Ascending aorta (tissue), 2 donors: Measurements from ENCODE around the gene CDC42SE1. TPM values are rescaled to one million over a fixed set of nuclear protein-coding genes. Genes with fewer than 3 reads are reported as not detected.

ENCODE experiments used
- DNase-seq, 2 donors: peaks; one replicate each; pipeline ENCODE4 v3.0.0-alpha.2; 2019; ENCODE audit warnings: low spot score in 2 of 2
- H3K27ac ChIP-seq, 2 donors: fragments of 200-600 bp; sonication (generic); one replicate each; pipeline ENCODE4 v1.5.1; 2016 to 2017; ENCODE audit warnings: mild to moderate bottlenecking in 1 of 2
- H3K27me3 ChIP-seq: fragments of 200-600 bp; sonication (generic); one replicate; pipeline ENCODE4 v1.5.1; 2017
- H3K36me3 ChIP-seq, 2 donors: fragments of 200-600 bp; sonication (generic); one replicate each; pipeline ENCODE4 v1.5.1; 2016
- H3K4me1 ChIP-seq, 2 donors: fragments of 200-600 bp; sonication (generic); one replicate each; pipeline ENCODE4 v1.5.1; 2016 to 2017; ENCODE audit warnings: mild to moderate bottlenecking in 1 of 2
- H3K4me3 ChIP-seq, 2 donors: fragments of 200-600 bp; sonication (generic); one replicate each; pipeline ENCODE4 v1.5.1; 2016 to 2017; ENCODE audit warnings: mild to moderate bottlenecking in 1 of 2
- H3K9me3 ChIP-seq, 2 donors: fragments of 200-600 bp; sonication (generic); one replicate each; pipeline ENCODE4 v1.5.1; 2016
- CTCF ChIP-seq, 3 experiments: fragments of 200-600 bp in 2 of 3; fragments of 450-650 bp in 1 of 3; sonication (generic) in 2 of 3; IDR thresholded peaks; one replicate each; pipeline ENCODE4 v1.5.1; 2016 to 2019; ENCODE audit warnings: antibody characterized with exemption in 3 of 3, mild to moderate bottlenecking in 1 of 3, moderate library complexity in 1 of 3
- intact Hi-C: fragments of 100-400 bp; cut with DNase I; formaldehyde crosslinking; loops from one replicate; pipeline ENCODE4 v1.15.1; 2023
- total RNA-seq: library from RNA; depleted of rRNA; stranded (reverse); fragments of >200 nt; gene quantifications from one replicate; pipeline ENCODE4 v1.1.0, GENCODE V29; 2016

CDC42SE1 gene
- total RNA-seq, 1 donor from 2014 or later: 42.4 TPM

DNA sequence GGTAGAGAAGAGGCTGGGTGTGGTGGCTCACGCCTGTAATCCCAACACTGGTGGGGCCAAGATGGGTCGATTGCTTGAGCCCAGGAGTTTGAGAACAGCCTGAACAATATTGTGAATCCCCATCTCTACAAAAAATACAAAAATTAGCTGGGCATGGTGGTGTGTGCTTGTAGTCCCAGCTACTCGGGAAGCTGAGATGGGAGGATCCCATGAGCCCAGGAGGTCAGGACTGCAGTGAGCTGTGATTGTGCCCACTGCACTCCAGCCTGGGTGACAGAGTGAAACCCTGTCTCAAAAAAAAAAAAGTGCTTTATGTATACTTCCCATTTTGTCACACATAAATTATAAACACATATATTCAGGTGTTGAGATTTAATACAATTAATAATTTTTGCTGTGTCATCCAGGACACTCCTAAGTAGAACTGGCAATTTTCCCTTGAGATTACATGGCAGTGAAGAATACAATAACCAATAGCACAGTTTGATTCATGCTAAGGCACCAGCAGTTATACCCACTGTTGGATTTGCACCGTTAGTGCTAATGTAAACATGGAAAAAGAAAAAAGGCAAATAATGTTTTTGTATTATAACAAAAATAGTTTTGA lies 26.6 kb upstream of the CDC42SE1 start:
- H3K4me1 ChIP-seq: no peaks in the 10 kb centered on the region
- H3K27me3 ChIP-seq: no peaks in the 10 kb centered on the region
- intact Hi-C loops: no loop called here
- no peak overlapping the region for H3K27ac ChIP-seq
- H3K4me3 ChIP-seq: no peak overlapping the region
- H3K9me3 ChIP-seq: no peaks in the 10 kb centered on the region
- TF ChIP-seq CTCF (IDR thresholded peaks at IDR 0.05): no peak
- DNase-seq: no peak
- no peaks in the 10 kb centered on the region for H3K36me3 ChIP-seq

DNA sequence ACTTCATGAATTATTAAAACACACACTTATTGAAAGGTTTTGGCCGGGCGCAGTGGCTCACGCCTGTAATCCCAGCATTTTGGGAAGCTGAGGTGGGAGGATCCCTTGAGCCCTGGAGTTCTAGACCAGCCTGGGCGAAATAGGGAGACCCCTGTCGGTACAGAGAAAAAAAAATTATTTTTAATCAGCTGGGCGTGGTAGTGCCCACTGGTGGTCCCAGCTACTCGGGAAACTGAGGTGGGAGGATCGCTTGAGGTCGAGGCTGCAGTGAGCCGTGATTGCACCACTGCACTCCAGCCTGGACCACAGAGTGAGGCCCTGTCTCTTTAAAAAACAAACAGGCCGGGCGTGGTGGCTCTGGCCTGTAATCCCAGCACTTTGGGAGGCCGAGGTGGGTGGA lies 12.8 kb upstream of the CDC42SE1 start:
- no peak for TF ChIP-seq CTCF (IDR thresholded peaks at IDR 0.05)
- Histone ChIP-seq H3K4me1 (peaks cover 0 to 5% of the 10 kb centered on the region in 2 donors), H3K4me3 (no peak overlapping the region), H3K27ac (peak overlapping the region in 1 of 2 donors; percentile 98), H3K9me3 (no peaks in the 10 kb centered on the region), H3K36me3 (no peaks in the 10 kb centered on the region), H3K27me3 (no peaks in the 10 kb centered on the region)
- intact Hi-C loops: loop anchor here (5.0 kb wide), 2 partner anchors 45 to 710 kb away; partner anchors contain the start of gene RPRD2
- DNase-seq: no peak

- peak within 1 kb of the TSS; percentile 58 to 88 for H3K4me3 ChIP-seq
- DNase-seq: peak; percentile 80 to 97
- no peaks in the 10 kb centered on the region for H3K9me3 ChIP-seq
- H3K36me3 ChIP-seq: no peaks in the 10 kb centered on the region
- peaks cover 0 to 5% of the 10 kb centered on the region in 2 donors for H3K4me1 ChIP-seq
- intact Hi-C loops: loop anchor here (1.0 to 5.0 kb wide), 5 partner anchors 11 to 708 kb away; partner anchors contain the start of genes CDC42SE1, LYSMD1, PRUNE1 and RPRD2
- TF ChIP-seq CTCF (IDR thresholded peaks at IDR 0.05): peak; percentile 79 to 91 (median 85)
- no peaks in the 10 kb centered on the region for H3K27me3 ChIP-seq
- peak within 1 kb of the TSS; percentile 98 to 99 for H3K27ac ChIP-seq
Measured at GRCh38 chr1:151070474-151071276, 11.3 kb upstream of the CDC42SE1 start, which contains the start of gene GABPB2. TSS of gene GABPB2 (plus strand) at chr1:151070761. CDS start at chr1:151088190, 17,429 bp downstream.

- intact Hi-C loops: no loop called here
- peaks cover 0 to 5% of the 10 kb centered on the region in 2 donors for H3K4me1 ChIP-seq
- no peak for DNase-seq
- H3K27me3 ChIP-seq: no peaks in the 10 kb centered on the region
- TF ChIP-seq CTCF (IDR thresholded peaks at IDR 0.05): no peak
- H3K27ac ChIP-seq: peak overlapping the region; percentile 98 to 99
- H3K9me3 ChIP-seq: no peaks in the 10 kb centered on the region
- H3K36me3 ChIP-seq: no peaks in the 10 kb centered on the region
- H3K4me3 ChIP-seq: peak overlapping the region in 1 of 2 donors; percentile 88
Measured at GRCh38 chr1:151069103-151069486, 9.7 kb upstream of the CDC42SE1 start.

DNA sequence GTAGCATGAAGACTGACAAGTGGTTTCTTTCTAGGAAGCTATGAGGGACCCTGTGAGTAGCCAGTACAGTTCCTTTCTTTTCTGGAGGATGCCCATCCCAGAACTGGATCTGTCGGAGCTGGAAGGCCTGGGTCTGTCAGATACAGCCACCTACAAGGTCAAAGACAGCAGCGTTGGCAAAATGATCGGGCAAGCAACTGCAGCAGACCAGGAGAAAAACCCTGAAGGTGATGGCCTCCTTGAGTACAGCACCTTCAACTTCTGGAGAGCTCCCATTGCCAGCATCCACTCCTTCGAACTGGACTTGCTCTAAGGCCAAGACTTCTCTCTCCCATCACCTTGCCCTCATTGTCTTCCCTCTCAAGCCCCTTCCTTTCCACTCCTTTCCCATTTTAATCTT lies 7.8 kb upstream of the CDC42SE1 start:
- no peak overlapping the region for H3K27ac ChIP-seq
- H3K4me3 ChIP-seq: no peak overlapping the region
- H3K27me3 ChIP-seq: no peaks in the 10 kb centered on the region
- intact Hi-C loops: no loop called here
- H3K4me1 ChIP-seq: peaks cover 0 to 15% of the 10 kb centered on the region in 2 donors
- peak in 1 of 2 donors; percentile 37 for DNase-seq
- TF ChIP-seq CTCF (IDR thresholded peaks at IDR 0.05): no peak
- H3K9me3 ChIP-seq: no peaks in the 10 kb centered on the region
- H3K36me3 ChIP-seq: no peaks in the 10 kb centered on the region
